IMR-90 (cell line): ENCODE results near the gene SLC6A17.

ENCODE experiments used
- TF ChIP-seq, protein P1 (sequence below): fragments of 150-350 bp; IDR thresholded peaks from 2 replicates; pipeline ENCODE4 v1.6.1; 2016; ENCODE audit warnings: low read depth, mild to moderate bottlenecking, low read length, moderate library complexity, borderline replicate concordance
- TF ChIP-seq, protein P2 (sequence below): conservative IDR thresholded peaks from 2 replicates; pipeline ENCODE4 v1.5.1; 2012; ENCODE audit warnings: mild to moderate bottlenecking, low read depth, low read length, improper control_type of control experiment

DNA sequence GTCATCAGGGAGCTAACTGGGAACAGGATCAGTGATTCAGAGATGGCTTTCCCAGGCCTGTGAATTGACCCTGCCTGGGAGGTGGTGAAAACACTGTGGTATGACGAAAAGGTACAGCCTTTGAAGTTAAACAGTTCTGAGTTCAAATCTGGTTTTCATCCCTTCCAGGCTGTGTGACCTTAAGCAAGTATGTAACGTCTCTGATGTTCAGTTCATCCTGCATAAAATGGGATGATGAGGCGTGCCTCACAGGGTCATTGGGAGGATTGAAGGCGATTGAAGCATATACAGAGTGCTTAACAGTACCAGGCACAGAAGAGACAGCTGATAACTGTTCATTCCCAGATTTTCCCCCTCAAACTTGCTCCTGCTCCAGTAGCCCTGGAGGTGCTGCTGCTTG lies 70.8 kb downstream of the SLC6A17 start:
- TF ChIP-seq, protein P1, sequence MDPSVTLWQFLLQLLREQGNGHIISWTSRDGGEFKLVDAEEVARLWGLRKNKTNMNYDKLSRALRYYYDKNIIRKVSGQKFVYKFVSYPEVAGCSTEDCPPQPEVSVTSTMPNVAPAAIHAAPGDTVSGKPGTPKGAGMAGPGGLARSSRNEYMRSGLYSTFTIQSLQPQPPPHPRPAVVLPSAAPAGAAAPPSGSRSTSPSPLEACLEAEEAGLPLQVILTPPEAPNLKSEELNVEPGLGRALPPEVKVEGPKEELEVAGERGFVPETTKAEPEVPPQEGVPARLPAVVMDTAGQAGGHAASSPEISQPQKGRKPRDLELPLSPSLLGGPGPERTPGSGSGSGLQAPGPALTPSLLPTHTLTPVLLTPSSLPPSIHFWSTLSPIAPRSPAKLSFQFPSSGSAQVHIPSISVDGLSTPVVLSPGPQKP, result no peak
- TF ChIP-seq, protein P2, sequence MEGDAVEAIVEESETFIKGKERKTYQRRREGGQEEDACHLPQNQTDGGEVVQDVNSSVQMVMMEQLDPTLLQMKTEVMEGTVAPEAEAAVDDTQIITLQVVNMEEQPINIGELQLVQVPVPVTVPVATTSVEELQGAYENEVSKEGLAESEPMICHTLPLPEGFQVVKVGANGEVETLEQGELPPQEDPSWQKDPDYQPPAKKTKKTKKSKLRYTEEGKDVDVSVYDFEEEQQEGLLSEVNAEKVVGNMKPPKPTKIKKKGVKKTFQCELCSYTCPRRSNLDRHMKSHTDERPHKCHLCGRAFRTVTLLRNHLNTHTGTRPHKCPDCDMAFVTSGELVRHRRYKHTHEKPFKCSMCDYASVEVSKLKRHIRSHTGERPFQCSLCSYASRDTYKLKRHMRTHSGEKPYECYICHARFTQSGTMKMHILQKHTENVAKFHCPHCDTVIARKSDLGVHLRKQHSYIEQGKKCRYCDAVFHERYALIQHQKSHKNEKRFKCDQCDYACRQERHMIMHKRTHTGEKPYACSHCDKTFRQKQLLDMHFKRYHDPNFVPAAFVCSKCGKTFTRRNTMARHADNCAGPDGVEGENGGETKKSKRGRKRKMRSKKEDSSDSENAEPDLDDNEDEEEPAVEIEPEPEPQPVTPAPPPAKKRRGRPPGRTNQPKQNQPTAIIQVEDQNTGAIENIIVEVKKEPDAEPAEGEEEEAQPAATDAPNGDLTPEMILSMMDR, result no peak
